ENCODE measurements around the gene CAMK2D. TPM values are rescaled to one million over a fixed set of nuclear protein-coding genes. Genes with fewer than 3 reads are reported as not detected.

CAMK2D gene
- polyA plus RNA-seq, 2 of the 4 experiments (the other 2 are of a cell fraction), result 19.1 to 59.9 TPM

- no peak for TF ChIP-seq BHLHE40 (IDR thresholded peaks at IDR 0.05; ENCODE audit: low read depth, low read length)
- TF ChIP-seq POLR2A (IDR thresholded peaks at IDR 0.05; ENCODE audit: low read length), result no peak
- no peak for TF ChIP-seq ZSCAN20 (CRISPR knock-in tag; IDR thresholded peaks at IDR 0.05)
- TF ChIP-seq HMGXB4 (CRISPR knock-in tag; IDR thresholded peaks at IDR 0.05; ENCODE audit: borderline replicate concordance), result no peak
- no peak for TF ChIP-seq GATA3 (IDR thresholded peaks at IDR 0.05; ENCODE audit: borderline replicate concordance)
- no peak for TF ChIP-seq NR3C1 (IDR thresholded peaks at IDR 0.05)
Observed at GRCh38 chr4:113455061-113455460, 306.5 kb downstream of the CAMK2D start (continued).

GRCh38 chr4:113452868-113453620, 308.5 kb downstream of the CAMK2D start:
- DNase-seq (ENCODE audit: low read depth in 1 of 2, low spot score in 1 of 2) (peak in 1 of 2 experiments; percentile 31), ATAC-seq (no peak), FAIRE-seq (no peak)
- Histone ChIP-seq H3K4me2 (peak overlapping the region; percentile 44), H3K9me3 (no peaks in the 10 kb centered on the region), H3K4me3 (no peak overlapping the region), H3K27ac (no peak overlapping the region), H3K4me1 (peaks cover 9% of the 10 kb centered on the region; the same call in 2 of the 3 replicates)
- TF ChIP-seq HES2 (IDR thresholded peaks at IDR 0.05), result no peak
- TF ChIP-seq TFCP2L1 (CRISPR knock-in tag; IDR thresholded peaks at IDR 0.05), result no peak
- no peak for TF ChIP-seq MAFK (IDR thresholded peaks at IDR 0.05; ENCODE audit: partially characterized antibody)
- ChIA-PET POLR2A (no interaction called here), CTCF (no interaction called here)
- 37% methylated on average over 4 of the region's 4 CpGs for WGBS (ENCODE audit: missing lambda C conversion rate)

- Histone ChIP-seq H3K4me3 (no peak overlapping the region), H3K4me1 (peaks cover 9% of the 10 kb centered on the region; the same call in 2 of the 3 replicates), H3K27ac (no peak overlapping the region), H3K4me2 (no peak overlapping the region), H3K9me3 (no peaks in the 10 kb centered on the region)
- ATAC-seq (no peak), DNase-seq (ENCODE audit: low read depth in 1 of 2, low spot score in 1 of 2) (no peak), FAIRE-seq (no peak)
- ChIA-PET POLR2A (no interaction called here), CTCF (no interaction called here)
- TF ChIP-seq KDM5A (IDR thresholded peaks at IDR 0.05) (no peak), RARB (CRISPR knock-in tag; IDR thresholded peaks at IDR 0.05) (no peak), MAX (IDR thresholded peaks at IDR 0.05) (no peak), MAFK (IDR thresholded peaks at IDR 0.05; ENCODE audit: partially characterized antibody) (peak; percentile 48)
- 93% methylated on average over 1 of the region's 1 CpG for WGBS (ENCODE audit: missing lambda C conversion rate)
Observed at GRCh38 chr4:113452152-113452551, 309.4 kb downstream of the CAMK2D start.

- Histone ChIP-seq H3K4me3 (no peak overlapping the region), H3K4me1 (peaks cover 19% of the 10 kb centered on the region), H3K4me2 (no peak overlapping the region), H3K27ac (no peak overlapping the region), H3K9me3 (no peaks in the 10 kb centered on the region; the same call in 2 of the 3 replicates)
- ChIA-PET POLR2A (no interaction called here), CTCF (no interaction called here)
- no peak for DNase-seq (ENCODE audit: low read depth in 1 of 2, low spot score in 1 of 2)
- FAIRE-seq, result no peak
- 95% methylated on average over 5 of the region's 5 CpGs for WGBS (ENCODE audit: missing lambda C conversion rate)
- ATAC-seq, result no peak
- TF ChIP-seq HOXB5 (CRISPR knock-in tag; IDR thresholded peaks at IDR 0.05), result no peak
- no peak for TF ChIP-seq HES2 (IDR thresholded peaks at IDR 0.05)
- TF ChIP-seq E2F6 (IDR thresholded peaks at IDR 0.05; ENCODE audit: borderline replicate concordance, low read depth), result no peak
- no peak for TF ChIP-seq EHF (CRISPR knock-in tag; IDR thresholded peaks at IDR 0.05)
- TF ChIP-seq MAX (IDR thresholded peaks at IDR 0.05), result no peak
- TF ChIP-seq EHMT2 (IDR thresholded peaks at IDR 0.05; ENCODE audit: low read depth), result no peak
- TF ChIP-seq CTCF (IDR thresholded peaks at IDR 0.05), result no peak
- no peak for TF ChIP-seq FOXS1 (CRISPR knock-in tag; IDR thresholded peaks at IDR 0.05)
- TF ChIP-seq PBX3 (IDR thresholded peaks at IDR 0.05), result no peak
- no peak for TF ChIP-seq RAD21 (conservative IDR thresholded peaks at IDR 0.05 in 1 of 2, IDR thresholded peaks at IDR 0.05 in 1 of 2)
- TF ChIP-seq SREBF2 (IDR thresholded peaks at IDR 0.05), result no peak
- TF ChIP-seq TP53 (CRISPR knock-in tag; IDR thresholded peaks at IDR 0.05), result no peak
- TF ChIP-seq HOXB13 (CRISPR knock-in tag; IDR thresholded peaks at IDR 0.05; ENCODE audit: low read depth), result no peak
Observed at GRCh38 chr4:113450295-113451080, 311.1 kb downstream of the CAMK2D start.

All from A549 (cell line).